ENCODE measurements around the gene KIN. TPM values are rescaled to one million over a fixed set of nuclear protein-coding genes. Genes with fewer than 3 reads are reported as not detected.

KIN gene
- total RNA-seq, result 10.2 and 12.0 TPM in 2 replicates

GRCh38 chr10:7787857-7788638 lies at the start of gene KIN, which contains the start of gene ATP5F1C:
Gene KIN, minus strand, starts transcription at chr10:7787993. Its CDS starts 60 bp downstream, at chr10:7787933.
Gene ATP5F1C, plus strand, starts transcription at chr10:7788177. Its CDS starts 31 bp downstream, at chr10:7788208.

GRCh38 chr10:7818295-7819120 lies 30.7 kb upstream of the KIN start, which contains the start of gene TAF3:
Gene TAF3, plus strand, starts transcription at chr10:7818505. Its CDS starts 205 bp downstream, at chr10:7818710.

GRCh38 chr10:7703140-7703539 lies 84.7 kb downstream of the KIN start, which contains the start of gene ITIH2:
Gene ITIH2, plus strand, starts transcription at chr10:7703316. Its CDS starts 119 bp downstream, at chr10:7703435.

Other genes starting within 250 kb of the KIN start
- gene ITIH5, start 121.0 kb downstream of the KIN start, total RNA-seq, result not detected in 2 replicates
- not detected in 2 replicates for gene ITIH2, start 84.7 kb downstream of the KIN start, total RNA-seq
- gene ATP5F1C, start 184 bp upstream of the KIN start, total RNA-seq, result 375 and 384 TPM in 2 replicates
- 6.5 and 7.4 TPM in 2 replicates for gene TAF3, start 30.5 kb upstream of the KIN start, total RNA-seq

Data from thoracic aorta endothelial cell (primary cell).